HTR-8/SVneo (cell line): ENCODE data around the gene PNCK.

Experiments used
- DNase-seq: peaks from one replicate; pipeline ENCODE4 v3.0.0; 2011; ENCODE audit warnings: low spot score, mixed read lengths; ENCODE audit not compliant: insufficient read length
- FAIRE-seq: peaks from 2 replicates; lab custom pipeline; 2011; peaks lifted over from hg19 to GRCh38; lab: Jason Lieb, UNC

The PNCK gene

DNA sequence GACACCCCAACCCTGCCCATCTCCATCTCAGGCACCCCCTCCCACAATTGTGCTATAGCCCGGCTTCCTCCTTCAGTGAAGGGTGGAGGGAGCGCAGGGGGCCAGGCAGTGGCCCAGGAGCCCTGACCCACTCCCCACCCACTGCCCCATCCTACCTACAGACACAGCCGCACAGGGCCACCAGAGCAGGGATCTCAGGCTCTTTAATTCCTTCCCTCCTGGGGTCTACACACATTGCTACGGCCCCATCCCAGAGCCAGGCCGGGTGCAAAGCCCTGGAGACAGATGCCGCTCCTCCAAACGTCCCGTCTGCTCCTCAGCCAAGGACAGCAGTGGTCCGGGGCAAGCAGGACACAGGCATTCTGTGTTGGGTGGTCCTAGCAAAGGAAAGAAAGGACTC, 39.4 kb downstream of the PNCK start:
- FAIRE-seq: no peak
- DNase-seq: no peak

DNA sequence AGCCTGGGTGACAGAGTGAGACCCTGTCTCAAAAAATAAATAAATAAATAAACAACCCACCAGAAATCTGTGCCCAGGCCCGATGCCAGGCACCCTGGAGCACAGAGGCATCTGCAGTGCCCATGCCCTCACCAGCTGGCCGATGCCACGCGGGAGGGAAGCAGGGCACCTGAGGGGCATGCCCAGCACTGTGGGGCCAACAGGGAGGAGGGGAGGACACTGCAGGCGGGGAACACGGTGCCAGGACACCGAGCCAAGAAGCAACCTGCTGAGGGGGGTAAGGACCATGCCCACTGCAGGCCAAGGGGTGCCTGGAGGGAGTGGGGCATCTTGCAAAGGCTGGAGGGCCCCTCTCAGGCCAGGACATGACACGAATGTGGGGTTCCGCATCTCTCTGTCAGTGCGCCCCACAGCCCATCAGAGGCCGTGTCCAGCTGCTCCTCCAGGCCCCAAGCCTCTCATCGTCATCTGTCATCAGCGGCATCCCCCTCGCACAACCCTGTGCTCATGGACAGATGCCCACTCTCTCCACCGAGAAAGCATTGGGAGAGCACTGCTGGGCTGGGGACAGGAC, 39.9 kb downstream of the PNCK start:
- FAIRE-seq (no peak), DNase-seq (no peak)

DNA sequence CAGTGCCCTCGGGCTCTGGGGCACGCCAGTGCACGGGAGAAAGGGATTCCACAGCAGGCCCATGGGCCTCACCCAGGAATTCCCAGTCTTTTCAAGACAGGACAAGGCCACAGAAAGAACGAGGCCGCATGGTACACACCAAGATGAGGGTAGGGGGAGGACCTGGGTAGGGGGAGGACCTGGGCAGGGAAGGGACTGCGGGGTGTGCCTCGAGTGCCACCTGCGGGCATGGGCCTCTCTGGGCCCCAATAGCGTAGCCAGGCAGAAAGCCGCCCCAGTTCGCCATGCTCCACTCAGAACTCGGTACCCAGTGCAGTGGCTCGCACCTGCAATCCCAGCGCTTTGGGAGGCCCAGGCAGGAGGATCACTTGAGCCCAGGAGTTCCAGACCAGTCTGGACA, 40.6 kb downstream of the PNCK start:
- no peak for FAIRE-seq
- DNase-seq: no peak

DNA sequence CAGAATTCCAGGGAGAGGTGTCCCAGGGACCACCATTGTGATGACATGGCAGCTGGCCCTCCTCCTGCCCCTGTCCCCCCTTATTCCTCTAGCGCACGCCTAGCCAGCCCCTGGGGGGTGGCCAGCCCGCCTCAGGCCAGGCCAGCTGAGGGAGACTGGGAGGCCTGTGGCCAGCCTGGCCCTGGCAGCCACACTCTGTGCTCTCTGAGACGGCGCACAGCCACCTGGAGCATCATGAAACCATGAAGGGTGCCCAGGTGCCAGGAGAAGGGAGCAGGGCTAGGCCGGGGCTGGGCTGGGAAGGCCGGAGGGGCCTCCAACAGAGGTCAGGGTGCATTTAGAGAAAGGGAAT, 41.0 kb downstream of the PNCK start:
- DNase-seq: no peak
- no peak for FAIRE-seq

DNA sequence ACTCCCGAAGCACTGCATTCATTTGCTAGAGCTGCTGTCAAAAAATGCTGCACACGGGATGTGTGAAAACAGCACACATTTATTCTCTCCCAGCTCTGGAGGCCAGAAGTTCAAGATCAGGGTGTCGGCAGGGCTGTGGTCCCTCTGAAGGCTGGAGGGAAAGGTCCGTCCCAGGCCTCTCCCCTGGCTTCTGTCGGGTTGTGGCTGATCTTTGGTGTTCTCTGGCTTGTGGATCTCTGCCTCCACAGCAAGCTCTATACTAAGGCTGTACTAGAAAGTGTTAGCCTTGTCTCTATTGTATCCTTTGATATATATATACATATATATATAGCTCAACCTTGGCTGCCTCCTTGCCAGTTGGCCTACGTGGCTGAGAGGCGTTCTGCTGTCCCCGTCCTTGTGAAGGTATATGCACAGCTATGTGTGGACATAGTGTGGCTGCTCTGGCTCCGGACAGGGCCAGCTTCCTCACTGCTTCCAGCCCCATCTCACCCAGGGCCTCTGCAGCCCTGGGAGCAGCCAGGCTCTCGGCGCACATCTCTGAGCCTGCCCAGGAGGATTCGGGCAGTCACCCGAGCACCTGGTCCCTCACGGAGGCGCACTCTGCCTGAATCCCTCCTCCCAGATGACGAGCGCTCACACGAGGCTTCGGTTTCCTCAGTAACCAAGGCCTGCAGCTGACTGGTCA, 41.6 kb downstream of the PNCK start:
- FAIRE-seq (no peak), DNase-seq (no peak)

DNA sequence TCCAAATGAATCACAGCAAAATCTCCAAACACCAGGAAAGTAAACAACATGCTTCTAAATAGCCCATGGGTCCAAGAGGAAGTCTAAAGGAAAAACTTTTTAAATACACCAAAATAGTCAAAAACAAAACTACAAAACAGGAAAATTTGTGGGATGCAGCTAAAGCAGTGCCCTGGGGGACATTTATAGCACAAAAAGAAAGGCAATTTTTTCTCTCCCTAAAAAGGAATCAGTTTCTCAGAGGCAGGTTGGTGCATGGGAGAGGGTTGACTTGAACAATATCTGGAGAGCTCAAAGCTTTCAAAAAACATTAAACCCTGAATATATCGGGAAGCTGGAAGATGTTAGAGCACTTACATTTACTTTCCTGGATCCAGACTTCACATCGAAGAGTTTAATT, 42.3 kb downstream of the PNCK start:
- no peak for DNase-seq
- no peak for FAIRE-seq

DNA sequence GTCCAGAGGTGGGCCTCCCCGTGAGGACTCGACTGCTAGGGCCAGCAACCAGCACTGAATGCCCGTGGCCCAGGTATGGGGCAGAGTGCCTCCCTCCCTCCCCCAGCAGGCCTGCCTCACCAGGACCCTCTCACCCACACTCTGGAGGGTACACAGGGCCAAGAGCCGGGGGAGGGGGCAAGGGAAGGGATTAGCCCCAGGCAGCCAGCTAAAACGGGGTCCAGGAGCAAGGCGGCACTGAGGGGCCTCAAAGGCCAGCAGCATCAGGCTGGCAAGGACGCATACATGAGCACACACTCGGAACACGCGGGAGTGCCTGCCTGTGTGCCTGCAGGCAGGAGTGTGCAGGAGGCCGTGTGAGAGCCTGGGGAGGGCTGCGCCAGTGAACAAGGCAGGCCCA, 44.9 kb downstream of the PNCK start:
- DNase-seq (no peak), FAIRE-seq (no peak)

DNA sequence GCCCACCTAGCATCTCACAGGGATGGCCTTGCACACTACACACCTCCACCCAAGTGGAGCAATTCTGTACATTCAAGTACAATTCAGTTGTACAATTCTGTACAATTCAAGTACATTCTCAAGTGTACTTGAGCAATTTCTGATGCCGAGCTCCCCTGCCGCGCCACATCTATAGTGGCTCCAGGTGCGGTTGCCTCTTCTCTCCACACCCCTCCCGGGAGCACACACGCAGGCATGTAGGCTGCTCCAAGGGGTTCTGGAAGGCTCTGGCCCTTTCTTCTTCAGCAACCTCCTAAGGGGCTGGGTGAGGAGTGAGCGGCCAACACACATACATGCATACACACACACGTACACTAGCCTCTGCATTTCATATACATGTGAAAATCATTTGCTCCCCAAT, 45.5 kb downstream of the PNCK start:
- FAIRE-seq (no peak), DNase-seq (no peak)

DNA sequence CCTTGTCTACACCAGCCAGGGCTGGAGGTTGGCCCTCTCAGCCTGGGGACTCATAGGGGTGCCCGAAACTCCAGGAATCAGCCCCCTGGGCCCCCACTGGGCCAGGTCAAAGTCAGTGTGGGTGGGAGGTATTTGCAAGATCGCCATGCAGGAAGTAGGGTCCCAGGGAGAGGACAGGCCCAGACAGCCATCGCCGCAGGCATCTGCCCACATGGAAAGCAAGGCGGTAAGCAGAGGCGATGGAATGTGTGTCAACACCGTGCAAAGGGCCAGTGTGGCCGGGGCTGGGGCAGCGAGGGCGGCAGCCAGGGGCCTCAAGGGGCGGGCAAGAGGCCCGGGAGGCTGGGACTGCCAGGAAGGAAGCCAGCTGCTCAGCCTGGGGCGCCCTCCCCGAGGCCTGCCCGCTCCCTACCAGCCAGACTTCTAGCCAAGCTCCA, 45.9 kb downstream of the PNCK start:
- FAIRE-seq: no peak
- no peak for DNase-seq

DNA sequence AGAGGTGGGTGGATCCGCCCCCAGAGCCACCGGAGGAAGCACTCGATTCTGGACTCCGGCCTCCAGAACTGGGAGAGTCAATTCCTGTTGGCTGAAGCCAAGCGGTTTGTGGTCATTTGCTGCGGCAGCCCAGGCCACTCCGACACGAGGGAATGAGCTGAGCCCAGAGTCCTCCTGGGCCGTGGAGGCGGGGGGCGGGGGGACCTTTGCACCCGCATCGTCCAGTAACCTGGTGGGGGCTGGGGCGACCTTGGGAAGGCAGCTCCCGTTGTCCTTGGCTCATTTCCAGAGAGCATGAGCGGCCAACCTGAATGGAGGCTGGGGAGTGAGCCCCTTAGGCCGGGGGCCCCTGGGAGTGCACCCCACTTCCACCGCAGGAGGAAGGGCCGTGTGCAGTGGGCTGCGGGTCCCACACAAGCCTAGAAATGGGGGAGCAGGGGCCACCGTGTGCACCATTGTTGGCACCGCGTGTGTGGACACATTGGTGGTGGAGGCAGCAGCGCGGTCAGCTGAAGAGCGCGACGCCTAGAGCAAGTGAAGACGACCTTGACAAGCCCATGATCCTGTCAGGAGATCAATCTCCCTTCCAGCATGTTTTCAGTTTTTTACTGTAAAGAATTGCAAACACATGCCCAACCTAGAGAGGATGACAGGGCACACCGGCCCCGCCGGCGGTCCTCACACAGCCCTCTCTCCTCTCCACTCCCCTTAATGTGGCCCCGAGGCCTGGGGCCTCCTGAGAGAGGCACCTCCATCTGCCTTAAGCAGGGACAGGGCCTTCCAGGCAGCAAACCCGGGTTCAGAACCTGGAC, 46.5 kb downstream of the PNCK start:
- FAIRE-seq: no peak
- DNase-seq: no peak

DNA sequence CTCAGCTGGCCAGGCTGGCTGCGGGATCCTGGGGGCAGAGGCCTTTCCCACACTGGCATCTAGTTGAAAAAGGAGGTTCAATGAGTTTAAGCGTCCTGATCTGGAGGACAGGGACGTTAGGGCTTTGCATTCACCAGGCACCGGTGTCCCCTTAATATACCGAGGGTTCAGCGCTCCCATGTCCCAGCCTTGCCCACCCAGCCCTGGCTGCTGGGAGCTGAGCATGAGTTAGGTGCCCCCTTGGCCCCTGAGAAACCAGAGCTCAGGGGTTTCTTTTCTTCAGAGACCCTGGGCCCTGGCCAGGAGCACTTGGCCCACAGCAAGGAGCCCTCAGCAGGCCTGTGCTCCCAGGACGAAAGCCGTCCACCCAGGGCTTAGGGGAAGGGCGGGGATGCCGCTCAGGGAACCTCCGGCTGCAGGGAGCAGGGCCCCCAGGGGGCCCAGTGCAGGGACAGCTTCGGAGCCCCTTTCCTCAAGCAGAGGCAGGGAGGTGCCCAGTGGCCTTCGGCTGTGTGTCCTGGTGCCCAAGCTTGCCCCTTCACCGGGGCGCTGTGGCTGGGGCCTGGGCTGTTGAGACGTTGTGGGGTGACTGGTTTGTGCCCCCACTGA, 47.5 kb downstream of the PNCK start:
- DNase-seq (no peak), FAIRE-seq (no peak)

DNA sequence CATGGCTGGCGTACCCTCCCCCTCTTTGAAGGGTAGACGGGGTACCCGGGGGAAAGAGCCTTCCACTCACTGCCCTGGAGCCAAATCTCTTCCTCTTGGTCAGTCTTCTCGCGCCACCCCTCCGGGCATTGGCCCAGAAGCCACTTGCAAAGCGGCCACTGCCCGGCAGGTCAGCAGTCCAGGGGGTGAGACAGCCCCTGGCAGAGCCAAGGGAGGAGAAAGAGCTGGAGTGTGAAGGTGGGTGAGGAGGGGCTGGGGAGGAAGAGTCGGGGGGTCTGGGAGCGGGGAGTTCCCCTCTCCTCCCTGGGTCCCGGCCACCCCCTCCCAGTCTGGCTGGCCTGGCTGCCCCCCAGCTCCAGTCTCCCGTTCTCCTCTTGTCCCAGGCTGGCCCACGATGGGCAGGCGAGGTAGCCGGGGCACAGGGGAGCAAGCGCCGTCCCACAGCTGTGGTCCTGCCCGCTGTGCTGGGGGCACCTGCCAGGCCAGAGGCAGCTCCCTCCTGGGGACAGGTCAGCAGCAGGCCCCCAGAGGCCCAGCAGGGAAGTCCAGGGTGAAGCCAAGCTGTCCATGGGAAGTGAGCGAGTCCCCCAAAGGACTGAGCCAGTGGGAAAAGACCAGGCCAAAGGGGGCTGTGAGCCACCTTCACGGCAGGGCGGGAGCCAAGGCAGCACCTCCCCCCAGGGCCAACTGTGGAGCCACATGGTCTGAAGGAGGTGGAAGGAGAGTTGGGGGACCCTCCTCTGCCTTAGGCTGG, 48.2 kb downstream of the PNCK start:
- DNase-seq (no peak), FAIRE-seq (no peak)

DNA sequence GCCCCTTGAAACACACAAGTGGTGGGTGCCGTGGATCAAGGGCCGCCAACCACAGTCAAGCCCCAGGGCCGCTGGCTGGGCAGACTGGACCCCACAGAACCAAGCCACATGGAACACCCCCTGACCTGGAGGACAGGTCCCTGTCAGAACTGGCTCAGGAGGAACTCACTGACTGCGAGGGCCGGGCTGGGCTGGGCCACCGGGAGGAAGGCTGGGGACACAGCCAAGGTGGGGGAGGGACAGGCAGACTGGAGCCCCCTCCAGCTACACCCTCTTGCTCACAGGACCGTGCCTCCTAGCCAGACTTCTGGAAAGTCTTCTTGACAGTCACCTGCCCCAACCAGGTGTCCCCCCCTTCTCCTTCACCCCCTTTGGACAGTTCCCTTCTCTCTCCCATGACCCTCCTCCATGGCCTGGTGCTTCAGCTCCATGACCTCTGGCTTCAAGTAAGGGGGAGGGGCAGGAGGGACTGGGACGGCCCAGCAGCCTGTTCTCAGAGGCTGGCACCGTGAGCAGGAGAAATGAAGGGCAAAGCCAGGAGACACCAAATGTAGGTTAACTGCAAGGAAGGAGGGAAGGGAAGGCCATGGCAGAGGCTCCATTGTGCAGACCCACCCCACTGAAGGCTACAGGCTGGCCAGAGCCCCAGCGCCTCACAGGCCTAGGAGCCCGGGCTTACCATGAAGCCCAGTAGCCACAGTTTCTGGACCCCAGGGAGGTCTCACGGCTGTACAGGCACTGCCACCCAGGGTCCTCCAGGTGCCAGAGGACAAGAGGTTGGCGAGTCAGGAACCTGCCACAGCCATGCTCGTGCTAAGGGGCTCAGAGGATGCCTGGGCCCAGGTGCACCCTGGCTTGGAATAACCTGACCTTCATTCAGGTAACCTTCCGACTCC, 49.2 kb downstream of the PNCK start:
- FAIRE-seq (no peak), DNase-seq (no peak)

DNA sequence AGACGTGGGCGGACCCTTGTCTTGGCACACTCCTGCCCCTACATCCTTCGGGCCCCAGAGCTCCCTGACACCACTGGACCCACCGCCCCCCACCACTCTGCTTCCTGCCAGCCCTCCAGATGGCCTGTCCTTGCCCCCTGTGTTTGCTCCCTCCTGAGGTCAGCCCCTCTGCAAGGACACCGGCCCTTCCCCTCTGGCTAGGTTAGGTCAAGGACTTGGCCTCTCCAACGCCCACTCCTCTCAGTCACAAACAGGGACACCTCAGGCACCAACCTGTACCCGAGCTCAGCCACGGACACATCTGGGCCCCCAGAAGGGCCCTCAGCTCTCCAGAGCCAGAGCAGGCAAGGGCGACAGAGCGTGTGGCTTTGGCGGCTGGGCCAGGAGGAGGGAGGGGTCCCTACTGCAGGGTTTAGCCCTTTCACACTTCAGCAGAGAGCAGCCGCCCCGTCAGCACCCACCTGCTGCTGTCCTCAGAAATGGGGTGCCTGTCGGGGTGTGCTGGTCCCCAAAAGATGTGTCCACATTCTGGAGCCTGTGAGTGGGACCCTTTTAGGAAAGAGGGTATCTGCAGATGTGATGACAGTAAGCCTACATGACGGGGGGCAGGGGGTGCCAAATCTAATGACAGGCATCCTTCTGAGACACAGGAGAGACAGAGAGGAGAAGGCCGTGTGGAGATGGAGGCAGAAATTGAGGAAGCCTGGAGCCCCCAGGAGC, 50.1 kb downstream of the PNCK start:
- DNase-seq: no peak

DNA sequence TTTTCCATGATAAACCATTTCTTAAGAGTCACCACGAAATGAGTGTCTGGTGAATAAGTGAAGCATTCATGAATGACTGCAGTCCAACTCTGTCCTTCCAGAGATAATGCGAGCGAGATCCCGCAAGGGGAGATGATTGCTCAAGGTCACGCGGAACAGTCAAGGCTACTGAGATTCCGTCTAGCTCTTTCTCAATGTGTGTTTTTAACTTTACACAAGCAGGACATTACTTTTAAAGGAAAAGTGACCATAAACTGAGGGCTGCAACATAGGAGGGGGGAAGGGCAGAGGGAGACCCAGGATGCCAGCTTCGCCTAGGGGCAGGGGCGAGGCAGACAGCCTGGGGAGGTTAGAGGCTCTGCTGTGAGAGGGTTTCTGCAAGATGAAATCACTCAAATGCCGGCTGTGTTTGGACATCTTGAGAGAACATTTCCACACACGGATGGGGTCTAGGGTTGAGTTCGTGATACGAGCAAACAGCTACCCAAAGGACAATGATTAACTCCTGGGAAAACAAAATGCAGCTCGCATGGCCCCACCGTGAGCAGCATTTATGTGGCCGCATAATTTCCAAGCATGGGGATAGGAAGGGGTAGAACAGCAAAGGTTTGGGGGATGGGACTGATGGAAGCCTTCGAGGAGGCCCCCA, 50.8 kb downstream of the PNCK start:
- FAIRE-seq (no peak), DNase-seq (no peak)

More for the DNA sequence above, 50.1 kb downstream of the PNCK start:
- FAIRE-seq: no peak

DNA sequence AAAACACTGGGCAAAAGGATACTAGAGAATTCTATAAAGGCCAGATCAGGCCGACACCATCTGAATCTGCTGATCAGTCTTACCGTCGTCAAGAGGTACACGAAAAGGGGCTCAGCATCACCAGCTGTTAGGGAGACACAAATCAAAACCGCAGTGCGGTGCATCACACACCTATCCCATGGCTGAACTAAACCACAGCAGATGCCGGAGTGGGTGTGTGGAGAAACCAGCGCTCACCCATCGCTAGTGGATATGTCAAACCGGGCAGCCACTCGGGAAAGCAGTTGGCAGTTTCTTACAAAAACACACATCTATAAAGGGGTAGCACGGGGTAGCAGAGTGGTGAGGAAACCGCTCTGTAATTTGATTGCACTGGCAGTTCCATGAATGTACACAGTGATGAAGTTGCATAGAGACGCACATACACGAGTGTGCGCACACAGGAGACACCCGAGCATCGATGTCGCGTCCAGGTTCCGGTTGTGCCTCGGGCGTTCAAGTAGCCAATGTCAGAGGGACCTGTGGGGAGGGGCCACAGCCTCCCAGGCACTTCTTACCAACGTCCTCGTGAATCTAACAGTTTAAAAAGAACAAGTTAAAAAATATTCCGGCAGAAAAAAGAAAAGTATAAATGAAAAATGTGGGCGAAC, 51.5 kb downstream of the PNCK start:
- FAIRE-seq (no peak), DNase-seq (no peak)

DNA sequence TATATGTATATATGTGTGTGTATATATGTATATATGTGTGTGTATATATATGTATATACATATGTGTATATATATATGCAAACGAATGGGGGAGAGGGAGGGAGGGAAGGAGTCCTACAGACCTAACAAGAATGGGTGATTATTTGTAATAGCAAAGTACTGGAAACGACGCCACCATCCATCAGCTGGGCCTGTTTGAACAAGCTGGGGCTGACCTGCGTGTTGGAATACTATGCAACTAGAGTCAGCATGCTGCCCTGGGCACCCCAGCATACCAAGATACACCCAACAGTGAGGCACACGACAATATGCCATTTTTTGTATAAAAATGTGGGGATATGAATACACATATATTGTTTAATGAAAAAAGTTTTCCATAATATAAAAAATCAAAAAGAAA, 53.0 kb downstream of the PNCK start:
- DNase-seq: no peak
- FAIRE-seq: no peak
